Brain pericyte (primary cell): ENCODE data around the gene MOB2.

Experiments
- DNase-seq: peaks from one replicate; pipeline ENCODE4 v3.0.0-alpha.2; 2012; ENCODE audit warnings: low read depth, low spot score

Gene MOB2

DNA sequence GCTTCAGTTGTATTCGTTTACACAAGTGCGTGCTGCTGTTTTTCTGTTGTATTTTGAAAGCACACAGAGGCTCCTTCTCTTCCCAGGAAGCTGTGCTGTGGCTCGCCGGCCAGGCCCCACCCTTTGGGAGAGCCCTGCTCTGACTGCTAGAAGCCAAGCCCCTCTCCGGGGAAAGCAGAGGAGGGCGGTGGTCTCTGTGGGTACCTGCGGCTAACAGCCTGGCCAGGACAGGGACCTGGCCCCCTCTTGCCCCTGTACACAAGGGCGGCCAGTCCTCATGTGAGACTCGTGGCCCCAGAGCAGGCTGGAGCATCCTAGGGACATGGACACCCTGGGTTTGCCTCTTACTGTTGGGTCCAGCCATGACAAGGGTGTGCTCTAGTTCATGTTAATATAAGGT, 14.8 kb downstream of the MOB2 start:
- DNase-seq = no peak

DNA sequence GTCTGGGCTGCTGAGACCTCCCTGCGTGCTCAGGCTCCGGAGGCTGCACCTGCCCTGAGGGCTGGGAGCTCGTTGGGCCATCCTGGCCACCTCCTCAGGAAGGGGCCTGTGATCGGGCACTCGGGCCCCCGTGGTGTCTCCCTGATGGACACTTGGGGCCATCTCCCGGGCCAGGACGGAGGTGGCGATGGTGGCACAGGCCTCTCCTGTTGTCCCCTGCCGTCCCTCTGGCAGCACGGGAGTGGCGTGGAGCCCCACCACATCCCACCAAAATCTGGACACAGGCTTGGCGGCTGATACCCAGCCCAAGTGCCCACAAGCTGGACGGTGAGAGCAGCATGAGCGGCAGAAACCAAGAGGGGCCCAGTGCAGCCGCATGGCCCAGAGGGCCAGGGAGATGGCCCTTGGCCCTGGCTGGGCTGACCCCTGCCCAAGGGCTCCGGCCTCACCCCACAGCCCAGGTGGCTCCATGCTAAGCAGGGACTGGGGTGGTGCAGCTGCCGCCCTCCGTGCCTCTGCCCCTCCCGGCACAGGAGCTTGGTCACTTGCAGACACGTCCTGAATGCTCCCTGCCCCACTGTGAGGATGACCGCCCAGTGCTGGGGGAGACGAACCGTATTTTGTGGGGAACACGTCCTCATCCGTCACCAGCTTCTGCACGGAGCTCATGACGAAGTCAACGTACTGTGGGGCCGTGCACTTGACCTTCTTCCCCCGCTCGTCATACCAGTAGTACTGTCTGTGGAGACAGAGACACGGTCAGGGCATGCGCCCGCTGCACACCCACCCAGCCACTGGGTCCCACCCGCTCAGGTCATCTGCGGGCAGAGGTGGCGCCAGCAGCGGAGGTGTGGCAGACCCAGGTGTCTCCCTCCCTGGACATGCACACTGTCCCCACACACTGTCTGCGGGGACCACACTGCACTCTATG, 15.6 kb downstream of the MOB2 start:
- no peak for DNase-seq

DNA sequence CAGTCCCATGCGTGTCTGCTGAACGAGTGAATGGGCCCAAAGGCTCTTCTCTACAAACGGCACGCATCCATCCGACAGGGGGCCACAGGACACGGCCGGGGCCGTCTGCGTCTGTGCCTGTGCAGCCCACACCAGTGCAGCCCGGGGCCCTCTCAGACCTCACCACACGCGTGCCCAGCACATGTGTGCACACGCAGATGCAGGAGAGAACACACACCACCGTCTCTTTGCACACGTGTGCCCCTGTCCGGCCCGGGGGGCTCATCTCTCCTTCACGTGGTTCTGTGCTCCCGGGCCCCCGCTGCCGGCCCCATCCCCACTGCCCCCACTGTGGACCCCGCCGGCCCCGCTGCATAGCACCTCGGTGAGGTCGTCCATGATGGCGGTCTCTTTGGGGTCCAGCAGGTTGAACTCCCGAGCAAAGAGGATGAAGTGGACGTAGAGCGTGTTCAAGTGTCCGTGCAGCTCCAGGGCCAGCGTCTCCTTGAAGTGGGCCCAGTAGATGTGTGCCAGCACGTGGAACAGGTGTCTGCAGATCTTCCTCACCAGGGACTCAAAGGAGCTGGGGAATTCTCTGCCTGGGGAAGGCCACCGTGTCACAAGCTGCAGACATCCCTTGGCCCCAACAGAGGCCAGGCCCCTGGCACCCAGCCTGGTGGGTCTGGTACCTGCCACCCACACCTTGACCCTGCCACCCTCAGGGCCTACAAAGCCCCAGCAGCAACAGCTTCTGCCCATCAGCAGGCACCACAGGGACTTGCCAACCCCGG, 16.5 kb downstream of the MOB2 start:
- DNase-seq = no peak

DNA sequence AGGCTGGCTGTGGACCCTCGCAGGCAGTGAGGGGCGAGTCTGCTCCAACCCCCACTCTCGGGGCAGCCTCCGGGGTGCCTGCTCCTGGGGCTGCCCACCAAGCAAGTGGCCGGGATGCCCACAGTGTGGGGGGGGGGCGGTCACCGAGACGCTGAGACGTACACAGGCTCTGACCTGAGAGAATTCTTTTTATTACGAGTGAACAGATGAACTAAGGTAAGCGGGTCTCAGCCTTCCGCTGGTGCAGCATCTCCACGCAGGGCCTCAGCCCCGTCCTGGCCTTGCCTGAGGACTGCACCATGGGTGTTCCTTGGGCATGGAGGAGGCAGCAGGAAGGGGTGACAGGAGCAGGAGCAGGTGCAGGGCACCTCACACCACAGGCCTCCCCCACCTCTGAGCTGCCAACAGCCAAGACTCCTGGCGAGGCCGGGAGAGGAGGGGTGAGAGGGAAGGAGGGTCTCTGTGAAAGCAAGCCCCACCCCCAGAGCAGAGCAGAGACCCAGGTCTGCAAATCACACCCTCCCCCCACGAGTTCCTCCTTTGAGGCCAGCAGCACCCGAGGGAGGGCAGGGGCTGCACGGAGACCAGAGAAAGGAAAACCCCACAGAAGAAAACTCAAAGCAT, 17.2 kb downstream of the MOB2 start:
- no peak for DNase-seq

DNA sequence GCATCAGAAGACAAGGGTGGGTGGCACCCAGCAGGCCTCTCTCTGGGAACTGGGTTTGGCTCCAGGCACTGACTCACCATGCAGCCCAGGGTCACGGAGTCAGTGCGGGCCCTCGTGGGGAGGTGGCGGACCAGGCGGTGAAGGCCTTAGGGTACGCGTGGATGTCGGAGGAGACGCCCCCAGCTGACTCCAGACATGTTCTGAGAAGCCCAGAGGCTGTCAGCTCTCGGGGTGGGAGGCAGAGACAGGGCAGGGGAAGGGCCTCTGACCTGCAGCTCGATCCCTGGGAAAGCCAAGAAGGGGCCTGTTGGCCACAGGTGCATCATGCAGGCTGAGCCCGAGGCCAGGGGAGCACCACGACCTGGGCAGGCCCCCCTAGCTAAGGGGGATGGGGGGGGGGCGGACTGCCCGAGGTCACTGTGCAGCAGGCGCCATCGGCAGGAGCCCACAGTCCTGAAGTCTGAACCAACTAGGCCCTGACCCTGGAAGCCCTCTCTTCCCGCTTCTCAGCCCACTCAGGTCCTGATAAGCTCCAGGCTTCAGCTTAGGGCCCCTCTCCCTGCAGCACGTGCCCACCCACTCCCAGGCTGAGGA, 18.0 kb downstream of the MOB2 start:
- no peak for DNase-seq

DNA sequence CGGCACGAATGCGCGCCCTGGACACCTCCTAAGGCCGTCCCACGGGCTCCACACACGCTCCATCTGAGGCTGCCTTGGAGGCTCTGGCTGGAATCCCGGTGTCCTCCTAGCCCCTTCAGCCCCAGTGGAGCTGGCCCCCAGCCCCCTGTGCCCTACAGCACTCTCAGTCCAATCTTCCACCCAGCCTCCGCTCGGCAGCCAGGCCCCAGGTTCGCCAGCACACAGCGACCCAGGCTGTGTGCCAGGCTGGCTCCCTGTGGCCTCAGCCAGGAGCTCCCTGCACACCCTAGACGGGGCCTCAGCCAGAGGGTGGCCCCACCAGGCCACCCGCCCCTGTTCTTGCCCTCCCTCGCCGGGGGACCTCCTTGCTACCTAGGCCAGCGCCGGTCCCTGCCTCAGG, 18.6 kb downstream of the MOB2 start:
- DNase-seq = no peak

DNA sequence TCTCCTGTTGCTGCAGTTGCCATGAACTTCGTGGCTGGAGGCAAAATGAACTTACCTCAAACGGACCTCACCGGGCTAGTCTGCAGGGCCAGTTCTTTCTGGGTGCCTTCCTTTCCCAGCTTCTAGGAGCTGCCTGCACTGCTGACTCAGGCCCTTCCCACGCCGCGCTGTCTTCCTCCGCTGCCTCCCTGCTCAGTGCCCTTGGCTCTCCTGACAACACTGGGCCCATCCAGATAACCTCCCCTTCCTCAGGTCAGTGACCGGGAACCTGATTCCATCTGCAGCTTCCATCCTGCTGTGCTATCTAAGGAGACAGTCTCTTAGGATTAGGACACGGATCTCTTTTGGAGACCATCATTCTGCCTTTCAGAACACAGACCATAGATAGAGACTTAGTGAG, 19.3 kb downstream of the MOB2 start:
- no peak for DNase-seq

DNA sequence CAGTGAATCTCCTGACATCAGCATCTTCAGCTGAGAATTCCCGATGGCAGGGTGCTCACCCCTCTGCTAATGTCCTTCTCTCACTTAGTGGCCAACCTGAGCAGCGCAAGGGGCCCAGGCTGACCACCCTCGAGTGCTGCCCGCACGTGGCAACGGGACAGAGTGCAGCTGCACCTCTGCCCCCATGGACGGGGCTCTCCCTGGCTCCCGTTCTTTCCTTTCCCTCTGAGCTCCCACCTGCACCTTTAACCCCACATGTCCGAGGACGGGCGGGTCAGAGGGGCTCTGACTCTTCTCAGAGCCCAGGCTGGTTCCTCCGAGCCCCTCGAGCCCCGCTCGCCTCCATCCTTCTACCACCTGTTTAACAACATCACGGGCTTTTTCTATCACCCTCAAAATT, 19.8 kb downstream of the MOB2 start:
- DNase-seq = no peak

DNA sequence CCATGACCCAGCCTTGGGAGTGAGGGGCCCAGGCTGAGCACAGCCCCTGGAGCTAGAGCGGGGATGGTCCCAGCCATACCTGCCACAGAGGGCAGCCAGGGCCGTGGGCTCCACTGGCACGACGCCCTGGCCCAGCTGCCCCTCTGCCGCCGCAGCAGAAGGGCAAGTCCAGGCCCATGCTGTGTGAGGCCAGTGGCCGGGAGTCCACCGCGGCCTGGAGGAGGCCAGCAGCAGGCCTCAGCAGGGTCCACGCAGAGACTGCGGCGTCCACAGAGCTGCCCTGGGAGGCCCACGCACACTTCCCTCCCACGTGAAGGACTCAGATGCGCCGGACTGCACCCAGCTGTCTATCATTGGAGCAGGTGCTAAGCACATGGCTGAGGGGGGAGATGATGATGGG, 23.5 kb downstream of the MOB2 start:
- DNase-seq = no peak

DNA sequence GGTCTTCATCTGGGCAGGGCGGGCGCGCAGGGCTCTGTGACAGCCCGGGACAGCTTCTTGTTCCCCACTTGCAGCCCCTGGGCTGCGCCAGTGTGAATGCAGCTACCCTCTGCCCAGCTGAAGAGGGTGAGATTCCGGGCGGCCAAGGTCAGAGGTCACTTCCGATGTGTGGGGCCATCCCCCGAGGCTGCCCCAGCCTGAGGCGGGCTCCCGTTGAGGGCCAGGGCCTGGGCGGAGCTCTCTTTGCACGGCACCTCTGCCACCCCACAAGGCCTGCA, 23.9 kb downstream of the MOB2 start:
- DNase-seq = no peak

DNA sequence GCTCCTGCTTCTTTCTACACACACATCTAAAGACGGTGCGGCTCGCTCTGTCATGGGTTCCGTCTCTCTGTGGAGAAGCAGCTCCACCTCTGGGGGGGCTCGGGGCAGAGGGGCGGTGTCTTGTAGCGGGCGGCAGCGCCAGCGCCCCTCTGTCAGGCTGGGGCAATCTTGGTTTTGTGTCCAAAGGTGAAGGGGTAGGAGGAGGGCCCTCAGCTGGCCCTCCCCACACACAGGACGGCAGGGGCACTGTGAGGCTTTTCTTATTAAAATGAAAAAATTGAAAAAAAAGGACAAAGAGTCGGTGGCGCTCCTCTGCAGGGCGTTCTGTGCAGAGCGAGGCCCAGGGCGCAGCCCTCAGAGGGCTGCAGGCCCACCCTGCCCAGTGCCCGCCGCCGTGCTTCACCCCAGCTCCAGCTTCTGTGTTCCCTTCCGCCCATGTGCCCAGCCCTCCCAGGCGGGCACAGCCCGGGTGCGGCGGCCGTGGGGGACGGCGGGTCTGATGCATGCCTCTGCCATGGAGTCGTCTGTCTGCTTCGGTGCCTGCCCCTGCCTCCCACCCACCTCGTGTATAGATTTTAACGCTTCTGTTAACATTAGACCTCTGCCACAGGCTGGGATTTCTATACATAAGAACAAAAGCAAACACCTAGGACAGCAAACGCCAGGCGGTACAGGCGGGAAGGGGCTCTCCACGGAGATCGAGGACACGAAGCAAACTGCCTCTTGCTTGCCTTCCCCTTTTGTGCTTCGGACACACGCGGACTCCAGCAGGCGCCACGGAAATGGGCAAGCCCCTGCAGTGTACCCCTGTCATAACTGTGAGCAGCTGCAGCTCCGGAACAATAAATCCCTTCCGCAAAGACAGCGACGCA, 24.5 kb downstream of the MOB2 start:
- no peak for DNase-seq

DNA sequence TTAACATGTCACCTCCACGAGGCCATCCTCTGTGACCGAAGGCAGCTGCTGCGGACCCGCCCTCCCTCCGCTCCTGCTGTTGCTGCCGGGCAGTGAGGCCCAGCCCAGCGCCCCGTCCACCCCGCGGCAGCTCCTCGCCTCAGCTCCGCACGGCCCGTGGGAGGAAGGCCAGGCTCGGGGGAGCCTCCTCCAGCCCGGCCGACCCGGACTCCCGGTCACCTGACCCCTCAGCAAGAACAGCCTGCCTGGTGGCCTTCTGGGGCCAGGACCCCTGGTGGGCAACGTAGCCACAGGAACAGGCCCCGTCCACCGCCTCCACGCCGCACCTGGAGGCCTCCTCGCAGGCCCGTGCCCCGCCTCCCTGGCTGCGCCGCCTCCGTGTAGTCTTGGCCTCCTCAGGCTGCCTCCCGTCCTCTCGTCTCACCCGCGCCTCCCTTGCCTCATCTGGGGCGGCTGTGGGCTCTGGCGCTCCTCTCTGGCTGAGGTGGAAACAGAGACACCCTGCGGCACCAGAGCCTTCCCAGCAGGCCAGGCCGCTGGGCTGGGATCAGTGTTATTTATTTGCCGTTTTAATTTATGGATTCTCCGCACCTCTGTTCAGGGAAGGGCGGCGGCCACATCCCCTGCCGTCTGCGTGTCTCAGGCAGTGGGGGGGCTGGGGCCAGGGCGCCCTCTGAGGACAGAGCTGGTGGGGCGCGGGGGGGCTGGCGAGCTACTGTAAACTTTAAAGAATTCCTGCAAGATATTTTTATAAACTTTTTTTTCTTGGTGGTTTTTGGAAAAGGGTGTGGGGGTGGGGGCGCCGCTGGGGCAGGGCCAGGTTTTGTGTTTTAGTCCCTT, 25.4 kb downstream of the MOB2 start:
- no peak for DNase-seq

DNA sequence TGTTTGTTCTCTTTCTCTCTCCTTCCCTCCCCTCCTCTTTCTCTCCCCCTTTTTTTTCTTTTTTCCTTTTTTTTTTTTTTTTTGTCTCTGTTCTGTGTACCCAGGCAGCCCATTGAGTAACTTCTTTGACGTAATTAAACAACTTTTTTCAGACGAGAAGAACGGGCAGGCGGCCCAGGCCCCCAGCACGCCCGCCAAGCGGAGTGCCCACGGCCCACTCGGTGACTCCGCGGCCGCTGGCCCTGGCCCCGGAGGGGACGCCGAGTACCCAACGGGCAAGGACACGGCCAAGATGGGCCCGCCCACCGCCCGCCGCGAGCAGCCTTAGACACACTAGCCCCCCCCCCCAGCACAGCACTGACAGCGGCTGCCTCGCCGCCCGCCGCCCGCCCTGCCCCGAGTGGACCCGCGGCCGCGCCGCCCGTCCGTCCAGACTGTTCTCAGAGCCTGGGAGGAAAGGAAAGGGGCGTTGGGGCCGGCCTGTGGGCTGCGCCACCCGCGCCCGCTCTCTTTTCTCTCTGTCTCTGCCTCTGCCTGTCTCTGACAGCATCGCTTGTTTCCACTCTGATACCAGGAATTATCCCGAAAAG, 26.1 kb downstream of the MOB2 start:
- no peak for DNase-seq

DNA sequence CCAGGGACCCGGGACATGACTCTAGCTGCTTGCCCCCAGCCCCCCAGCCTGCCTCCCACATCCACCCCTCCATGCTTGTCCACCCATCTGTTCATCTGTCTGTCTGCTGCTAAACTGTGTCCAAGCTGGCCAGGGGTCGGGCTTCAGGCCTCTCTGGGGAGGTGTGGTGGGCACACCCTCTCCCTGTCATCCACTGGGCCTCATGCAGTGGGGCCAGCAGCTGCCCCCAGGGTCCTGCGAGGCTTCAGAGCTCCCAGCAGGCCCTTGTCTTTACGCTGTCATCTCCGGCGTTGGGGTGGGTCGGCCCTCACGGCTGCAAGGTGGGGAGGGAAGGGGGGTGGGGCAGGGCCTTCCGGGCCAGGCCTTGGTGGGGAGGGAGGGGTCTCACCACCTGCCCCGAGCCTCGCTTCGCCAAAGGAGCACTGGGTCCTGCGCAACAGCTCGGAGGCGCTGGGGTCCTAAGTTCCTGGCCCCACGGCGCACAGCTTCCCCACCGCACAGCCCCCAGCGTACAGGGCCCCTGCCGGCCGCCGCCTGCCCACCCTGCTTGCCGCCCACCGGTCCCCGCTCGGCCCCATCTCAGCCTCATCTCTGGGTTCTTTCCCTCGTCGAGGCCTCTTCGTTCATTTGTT, 26.7 kb downstream of the MOB2 start:
- no peak for DNase-seq

DNA sequence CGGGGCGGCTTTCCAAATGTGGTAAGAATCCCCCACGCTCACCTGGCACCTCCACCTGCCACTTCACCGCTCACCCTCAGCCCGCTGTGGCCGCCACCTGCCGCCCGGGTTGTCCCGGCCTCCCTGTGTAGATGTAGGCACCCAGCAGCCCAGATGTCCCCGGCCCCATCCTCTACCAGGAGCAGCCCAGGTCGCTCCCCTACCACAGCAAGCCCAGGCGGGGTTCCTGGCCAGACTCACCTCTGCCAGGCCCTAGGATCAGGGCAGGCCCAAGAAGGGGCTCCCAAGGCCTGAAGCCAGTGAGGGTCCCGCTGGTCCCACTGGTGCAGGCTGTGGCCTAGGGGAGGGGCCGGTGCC, 27.4 kb downstream of the MOB2 start:
- no peak for DNase-seq

DNA sequence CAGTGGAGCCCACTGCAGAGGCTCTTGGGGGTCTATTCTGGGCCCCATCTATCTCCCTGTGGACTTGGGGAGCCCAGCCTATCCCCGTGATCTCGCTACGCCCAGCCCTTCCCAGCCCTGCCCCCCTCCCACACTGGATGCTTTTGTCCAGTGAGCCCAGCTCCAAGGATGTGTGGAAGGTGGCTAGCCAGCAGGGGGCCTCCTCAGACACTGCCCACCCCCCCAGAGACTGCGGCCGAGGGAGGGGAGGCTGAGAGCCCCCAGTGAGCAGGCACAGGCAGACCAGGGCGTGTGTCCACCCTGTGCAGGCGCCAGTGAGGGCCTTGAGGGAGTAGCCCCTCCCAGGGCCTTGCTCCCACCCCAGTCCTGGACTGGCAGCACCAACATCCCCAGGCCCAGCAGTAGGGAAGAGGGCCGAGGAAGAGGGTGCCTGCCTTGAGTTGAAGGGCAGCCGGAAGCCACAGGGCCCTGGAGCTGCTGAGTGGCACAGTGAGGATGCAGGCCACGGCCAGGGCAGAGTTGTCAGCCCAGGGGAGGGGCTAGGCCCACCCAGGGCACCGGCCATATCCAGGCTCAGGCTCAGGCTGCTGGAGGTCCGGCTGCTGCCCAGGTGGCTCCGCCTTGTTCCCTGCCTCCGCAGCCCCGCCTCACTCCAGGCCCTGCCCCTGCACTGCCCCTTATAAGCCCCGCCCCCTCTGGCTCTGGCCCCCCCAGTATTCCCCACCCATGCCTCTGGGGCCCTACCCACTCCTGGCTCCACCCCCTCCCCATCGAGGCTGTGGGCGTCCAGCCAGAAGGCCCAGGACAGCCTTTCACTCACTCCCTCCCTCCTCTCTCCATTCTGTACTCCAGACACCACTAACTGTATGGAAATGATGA, 28.0 kb downstream of the MOB2 start:
- no peak for DNase-seq

DNA sequence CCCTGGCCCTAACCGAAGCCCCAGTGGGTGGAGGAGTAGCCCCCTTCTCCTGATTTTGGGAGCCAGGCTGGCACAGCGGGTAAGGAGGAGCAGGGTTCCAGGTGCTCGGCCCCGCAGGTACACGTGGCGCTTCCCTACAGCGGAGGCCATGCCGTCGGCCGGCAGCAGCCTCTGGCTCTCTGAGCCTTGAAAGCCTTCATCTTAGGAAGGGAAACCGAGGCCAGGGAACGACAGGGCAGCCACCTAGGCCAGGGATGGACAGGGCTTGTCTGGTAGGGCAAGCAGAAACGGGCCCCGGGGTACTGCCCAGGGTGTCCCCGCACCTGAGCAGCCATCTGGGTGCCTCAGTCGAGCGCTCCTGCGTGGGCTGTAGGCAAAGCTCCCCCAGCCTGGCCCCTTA, 28.7 kb downstream of the MOB2 start:
- no peak for DNase-seq

DNA sequence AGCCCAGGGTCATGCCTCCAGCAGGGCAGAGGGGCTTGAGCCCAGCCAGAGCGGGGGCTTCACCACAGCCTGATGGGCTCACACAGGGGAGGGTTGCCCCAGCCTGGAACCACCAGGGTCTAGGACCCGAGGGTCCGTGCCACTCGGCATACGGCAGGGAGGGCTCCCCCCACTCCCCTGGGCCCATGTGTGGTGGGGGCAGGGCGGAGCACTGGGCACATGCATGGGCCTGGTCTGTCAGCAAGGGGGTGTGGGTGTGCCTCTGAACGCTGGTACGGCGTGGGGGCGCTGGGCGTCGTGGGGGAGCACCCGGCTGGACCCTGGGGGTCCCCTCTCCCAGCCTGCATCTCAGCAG, 29.3 kb downstream of the MOB2 start:
- DNase-seq = no peak
